Esophagus (tissue), 2 donors: ENCODE measurements around the gene PRPF31. TPM values are rescaled to one million over a fixed set of nuclear protein-coding genes. Genes with fewer than 3 reads are reported as not detected.
"Not testable (repeated sequence)": the region's sequence is repeated elsewhere in the genome, so short reads cannot be mapped to it uniquely, and the experiment has no call there.

Experiments
- H3K27ac ChIP-seq, 2 donors: one replicate each; pipeline ENCODE4 v1.5.1; 2013; ENCODE audit warnings: low read depth in 2 of 2, mild to moderate bottlenecking in 2 of 2, inconsistent platforms in 1 of 2, low read length in 1 of 2, moderate library complexity in 1 of 2
- H3K27me3 ChIP-seq, 2 donors: one replicate each; pipeline ENCODE4 v1.6.1; 2013; ENCODE audit warnings: low read length in 2 of 2, control low read depth in 1 of 2, mild to moderate bottlenecking in 1 of 2; ENCODE audit not compliant: insufficient read depth in 2 of 2, control insufficient read depth in 1 of 2
- H3K36me3 ChIP-seq, 2 donors: one replicate each; pipeline ENCODE4 v1.6.1; 2013; ENCODE audit warnings: low read length in 1 of 2; ENCODE audit not compliant: control insufficient read depth in 2 of 2, insufficient read depth in 2 of 2
- H3K4me1 ChIP-seq, 2 donors: one replicate each; pipeline ENCODE4 v1.6.1; 2013; ENCODE audit warnings: low read length in 1 of 2; ENCODE audit not compliant: control insufficient read depth in 2 of 2, insufficient read depth in 2 of 2
- H3K4me3 ChIP-seq, 2 donors: one replicate each; pipeline ENCODE4 v1.5.1; 2013; ENCODE audit warnings: low read length in 2 of 2, mild to moderate bottlenecking in 2 of 2, low read depth in 1 of 2, moderate library complexity in 1 of 2
- H3K9me3 ChIP-seq, 2 donors: one replicate each; pipeline ENCODE4 v1.6.1; 2013; ENCODE audit warnings: mild to moderate bottlenecking in 2 of 2, low read depth in 1 of 2, low read length in 1 of 2, moderate library complexity in 1 of 2; ENCODE audit not compliant: control insufficient read depth in 2 of 2, insufficient read depth in 1 of 2
- WGBS, 2 donors: extraction: QIAGEN DNeasy Blood & Tissue Kit; methylation state at CpG; one replicate each; pipeline ENCODE4 v1.1.7; 2013; 5-methylcytosine and 5-hydroxymethylcytosine counted together
- polyA plus RNA-seq, 2 donors: library from polyadenylated mRNA; stranded (reverse); fragments of 200-250 nt; gene quantifications; one replicate each; pipeline ENCODE4 v1.2.3, GENCODE V29; 2013
- donor health status: healthy with polysubstance abuse.
- donor health status: Bipolar disorder and iron deficiency.

PRPF31 gene
- polyA plus RNA-seq, 2 donors, result 38.9 to 44.3 TPM

DNA sequence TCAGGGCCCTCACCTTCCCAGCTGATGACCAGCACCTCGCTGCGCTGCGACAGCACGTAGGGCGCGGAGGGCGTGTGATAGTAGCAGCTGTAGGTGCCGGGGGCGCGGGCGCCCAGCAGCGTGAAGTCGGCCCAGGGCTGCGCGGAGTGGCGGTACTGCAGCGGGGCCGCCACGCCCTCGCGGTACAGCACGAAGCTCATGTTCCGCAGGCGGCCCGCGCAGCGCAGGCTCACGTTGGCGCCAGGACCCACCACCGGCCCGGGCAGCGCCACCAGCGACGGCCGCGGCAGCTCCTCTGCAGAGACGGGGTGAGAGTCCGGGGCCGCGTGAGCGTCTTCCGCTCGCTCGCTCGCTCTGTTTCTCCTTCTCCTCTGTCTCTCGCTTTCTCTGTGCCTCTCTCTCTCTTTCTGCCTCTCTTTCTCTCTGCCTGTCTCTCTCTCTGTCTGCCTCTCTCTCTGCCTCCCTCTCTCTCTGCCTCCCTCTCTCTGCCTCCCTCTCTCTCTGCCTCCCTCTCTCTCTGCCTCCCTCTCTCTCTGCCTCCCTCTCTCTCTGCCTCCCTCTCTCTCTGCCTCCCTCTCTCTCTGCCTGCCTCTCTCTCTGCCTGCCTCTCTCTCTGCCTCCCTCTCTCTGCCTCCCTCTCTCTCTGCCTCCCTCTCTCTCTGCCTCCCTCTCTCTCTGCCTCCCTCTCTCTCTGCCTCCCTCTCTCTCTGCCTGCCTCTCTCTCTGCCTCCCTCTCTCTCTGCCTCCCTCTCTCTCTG, 19.5 kb upstream of the PRPF31 start:
- not testable (repeated sequence) for H3K36me3 ChIP-seq, H3K4me1 ChIP-seq, H3K27me3 ChIP-seq, H3K9me3 ChIP-seq, H3K27ac ChIP-seq
- WGBS, 2 donors, result 0 to 1% methylated on average over 18 to 46 of the region's 46 CpGs
- H3K4me3 ChIP-seq, result peak overlapping the region; percentile 41 to 46

DNA sequence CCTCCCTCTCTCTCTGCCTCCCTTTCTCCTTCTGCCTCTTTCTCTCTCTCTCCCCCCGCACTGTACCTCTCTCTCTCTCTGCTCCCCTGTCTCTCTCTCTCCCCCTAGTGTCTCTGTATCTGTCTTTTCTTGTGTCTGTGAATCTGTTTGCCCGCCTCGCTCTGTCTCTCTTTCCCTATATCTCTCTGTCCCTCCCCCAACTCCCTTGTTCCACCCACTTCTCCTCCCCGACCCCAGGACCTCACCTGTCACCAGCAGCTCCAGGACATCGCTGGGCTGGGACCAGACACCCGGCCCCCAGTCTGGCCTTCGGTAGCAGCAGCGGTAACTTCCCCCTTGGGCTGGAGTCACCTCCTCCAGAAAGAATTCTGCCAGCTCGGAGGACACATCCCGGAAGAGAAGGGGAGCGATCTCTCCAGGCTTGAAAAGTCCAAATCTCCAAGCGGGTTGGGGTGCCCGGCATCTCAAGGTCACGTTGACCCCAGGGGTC, 18.9 kb upstream of the PRPF31 start:
- Histone ChIP-seq H3K9me3 (no peaks in the 10 kb centered on the region), H3K4me1 (peaks cover 0 to 6% of the 10 kb centered on the region in 2 donors), H3K36me3 (no peaks in the 10 kb centered on the region), H3K27ac (peak overlapping the region in 1 of 2 donors; percentile 47), H3K27me3 (no peaks in the 10 kb centered on the region), H3K4me3 (peak overlapping the region; percentile 35 to 41)
- WGBS, 2 donors, result 11% methylated on average over 14 of the region's 14 CpGs

DNA sequence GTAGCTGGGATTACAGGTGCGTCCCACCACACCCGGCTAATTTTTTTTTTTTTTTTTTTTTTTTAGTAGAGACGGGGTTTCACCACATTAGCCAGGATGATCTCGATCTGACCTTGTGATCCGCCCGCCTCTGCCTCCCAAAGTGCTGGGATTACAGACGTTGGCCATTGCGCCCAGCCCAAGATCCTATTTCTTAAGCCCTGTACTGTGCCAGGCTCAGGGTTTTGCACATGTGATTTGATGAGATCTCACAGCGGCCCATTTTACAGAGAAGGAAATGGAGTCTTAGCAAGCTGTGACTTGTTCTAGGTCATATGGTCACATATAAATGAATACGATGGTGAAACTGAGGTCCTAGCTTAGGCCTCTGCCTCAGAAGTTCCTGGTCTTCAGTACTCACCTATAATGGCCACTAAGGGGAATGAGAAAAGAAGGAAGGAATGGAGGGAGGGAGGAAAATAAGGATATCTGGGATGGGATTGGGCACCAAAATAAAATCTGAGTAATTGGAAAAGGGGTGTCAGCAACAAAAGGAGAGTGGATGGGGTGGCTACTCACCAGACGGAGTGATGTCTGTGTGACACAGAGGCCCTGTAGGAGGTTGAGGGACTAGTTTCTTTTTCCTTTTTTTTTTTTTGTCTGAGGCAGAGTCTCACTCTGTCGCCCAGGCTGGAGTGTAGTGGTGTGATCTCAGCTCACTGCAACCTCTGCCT, 16.2 kb upstream of the PRPF31 start:
- H3K4me1 ChIP-seq, result peaks cover 0 to 6% of the 10 kb centered on the region in 2 donors
- H3K4me3 ChIP-seq, result no peak overlapping the region
- WGBS, 2 donors, result 87 to 90% methylated on average over 11 to 12 of the region's 12 CpGs
- H3K9me3 ChIP-seq, result no peaks in the 10 kb centered on the region
- H3K27ac ChIP-seq, result no peak overlapping the region
- H3K36me3 ChIP-seq, result no peaks in the 10 kb centered on the region
- no peaks in the 10 kb centered on the region for H3K27me3 ChIP-seq

DNA sequence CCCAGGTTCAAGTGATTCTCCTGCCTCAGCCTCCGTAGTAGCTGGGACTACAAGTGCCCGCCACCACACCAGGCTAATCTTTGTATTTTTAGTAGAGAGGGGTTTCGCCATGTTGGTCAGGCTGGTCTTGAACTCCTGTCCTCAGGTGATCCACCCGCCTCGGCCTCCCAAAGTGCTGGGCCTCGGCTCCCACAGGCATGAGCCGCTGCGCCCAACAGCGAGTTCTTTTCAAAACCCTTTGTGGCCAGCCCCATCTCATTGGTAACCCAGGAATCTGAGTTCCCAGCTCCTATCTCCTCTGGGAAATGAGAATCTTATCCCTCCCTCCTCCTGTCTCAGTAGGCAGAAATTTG, 15.7 kb upstream of the PRPF31 start:
- not testable (repeated sequence) for H3K36me3 ChIP-seq, H3K27ac ChIP-seq, H3K4me1 ChIP-seq, H3K27me3 ChIP-seq, H3K9me3 ChIP-seq, H3K4me3 ChIP-seq
- 75 to 79% methylated on average over 9 of the region's 9 CpGs for WGBS, 2 donors

DNA sequence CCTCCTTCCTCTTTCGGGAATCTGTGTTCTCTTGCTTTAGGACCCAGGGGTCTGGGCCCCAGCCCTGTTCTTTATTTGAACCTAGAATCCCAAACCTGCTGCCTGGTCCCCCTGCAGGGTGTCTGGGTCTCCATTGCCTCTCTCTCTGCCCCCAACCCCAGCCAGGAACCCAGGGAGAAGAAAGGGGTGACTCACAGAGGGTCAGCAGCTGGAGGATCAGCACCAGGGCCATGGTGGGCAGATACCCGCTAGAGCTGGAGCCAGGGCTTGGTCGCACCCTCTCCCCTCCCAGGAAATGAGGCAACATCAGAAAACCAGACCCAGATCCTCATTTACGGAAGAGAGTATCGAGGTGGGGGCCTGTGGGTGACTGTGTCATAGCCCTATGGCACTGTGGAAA, 15.0 kb upstream of the PRPF31 start, which contains the start of gene OSCAR:
TSS of gene OSCAR (minus strand) at position 243 of the 400 bp plus-strand sequence. CDS start at position 232, 11 bp downstream.
- Histone ChIP-seq H3K4me1 (peaks cover 0 to 5% of the 10 kb centered on the region in 2 donors), H3K27ac (no peak within 1 kb of the TSS), H3K4me3 (no peak within 1 kb of the TSS), H3K27me3 (no peaks in the 10 kb centered on the region), H3K36me3 (peaks cover 0 to 2% of the 10 kb centered on the region in 2 donors), H3K9me3 (no peaks in the 10 kb centered on the region)
- WGBS, 2 donors, result 58 to 59% methylated on average over 5 of the region's 5 CpGs

DNA sequence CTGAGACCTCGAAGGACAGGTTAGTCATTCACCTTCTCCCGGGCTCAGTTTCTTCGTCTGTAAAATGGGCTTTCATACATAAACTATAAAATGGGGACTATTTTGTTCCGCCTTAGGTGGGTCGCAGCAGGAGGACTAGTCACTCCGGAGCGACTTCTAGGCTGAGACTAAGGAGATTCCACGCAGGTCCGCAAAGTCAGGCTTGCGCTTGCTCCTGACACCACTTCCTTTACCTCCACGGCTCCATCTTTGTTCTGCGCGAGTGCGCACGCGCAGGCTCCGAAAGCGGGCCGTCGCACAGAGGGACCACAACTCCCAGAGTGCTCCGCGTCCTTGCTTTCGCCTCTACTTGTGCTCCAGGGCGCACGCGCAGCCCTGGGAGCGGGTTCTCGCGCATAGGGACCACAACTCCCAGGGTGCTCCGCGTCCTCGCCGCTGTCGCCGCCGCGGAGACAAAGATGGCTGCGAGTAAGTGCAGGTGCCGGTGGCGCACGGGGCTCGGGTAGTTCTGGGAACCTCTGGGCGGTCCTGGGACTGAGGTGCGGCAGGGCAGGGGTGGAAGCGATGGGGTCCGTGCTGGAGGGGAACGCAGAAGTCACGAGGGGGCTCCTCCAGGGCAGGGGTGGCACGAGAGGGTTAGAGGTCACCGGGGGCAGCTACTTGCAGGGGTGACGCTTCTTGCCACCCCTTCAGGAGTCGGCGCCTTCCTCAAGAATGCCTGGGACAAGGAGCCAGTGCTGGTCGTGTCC, 13.0 kb upstream of the PRPF31 start, which contains the start of gene NDUFA3:
TSS of gene NDUFA3 (plus strand) at position 435 of the 749 bp plus-strand sequence. CDS start at position 459, 24 bp downstream.
- peak within 1 kb of the TSS in 1 of 2 donors; percentile 87 for H3K27ac ChIP-seq
- no peaks in the 10 kb centered on the region for H3K4me1 ChIP-seq
- peak within 1 kb of the TSS; percentile 91 to 94 for H3K4me3 ChIP-seq
- no peaks in the 10 kb centered on the region for H3K27me3 ChIP-seq
- H3K9me3 ChIP-seq, result no peaks in the 10 kb centered on the region
- 2 to 3% methylated on average over 53 to 54 of the region's 54 CpGs for WGBS, 2 donors
- peaks cover 4 to 16% of the 10 kb centered on the region in 2 donors for H3K36me3 ChIP-seq

DNA sequence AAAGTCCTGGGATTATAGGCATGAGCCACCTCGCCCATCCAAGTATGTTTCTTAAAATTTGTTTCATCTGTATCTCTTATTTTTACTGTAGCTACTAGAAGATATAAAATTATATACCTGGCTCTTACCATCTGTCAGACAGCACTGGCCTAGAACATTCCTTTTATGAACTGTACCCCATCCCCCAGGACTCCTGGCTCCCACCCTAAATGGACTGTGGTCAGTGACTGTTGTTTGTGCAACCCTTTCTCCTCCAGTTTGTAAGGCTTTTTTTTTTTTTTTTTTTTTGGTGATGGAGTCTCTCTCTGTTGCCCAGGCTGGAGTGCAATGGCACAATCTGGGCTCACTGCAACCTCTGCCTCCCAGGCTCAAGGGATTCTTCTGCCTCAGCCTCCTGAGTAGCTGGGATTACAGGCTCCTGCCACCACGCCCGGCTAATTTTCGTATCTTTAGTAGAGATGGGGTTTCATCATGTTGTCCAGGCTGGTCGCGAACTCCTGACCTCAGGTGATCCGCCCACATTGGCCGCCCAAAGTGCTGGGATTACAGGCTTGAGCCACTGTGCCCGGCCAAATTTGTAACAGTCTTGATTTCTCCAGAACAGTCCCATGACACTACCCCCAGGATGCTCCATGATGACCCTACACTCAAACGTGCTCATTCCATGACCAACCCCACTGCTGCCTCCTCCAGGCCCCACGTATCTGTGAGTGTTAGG, 10.4 kb upstream of the PRPF31 start:
- 80 to 85% methylated on average over 11 of the region's 11 CpGs for WGBS, 2 donors
- Histone ChIP-seq H3K27me3 (no peaks in the 10 kb centered on the region), H3K9me3 (no peaks in the 10 kb centered on the region), H3K4me1 (no peaks in the 10 kb centered on the region), H3K27ac (no peak overlapping the region), H3K4me3 (no peak overlapping the region), H3K36me3 (peaks cover 4 to 39% of the 10 kb centered on the region in 2 donors)

DNA sequence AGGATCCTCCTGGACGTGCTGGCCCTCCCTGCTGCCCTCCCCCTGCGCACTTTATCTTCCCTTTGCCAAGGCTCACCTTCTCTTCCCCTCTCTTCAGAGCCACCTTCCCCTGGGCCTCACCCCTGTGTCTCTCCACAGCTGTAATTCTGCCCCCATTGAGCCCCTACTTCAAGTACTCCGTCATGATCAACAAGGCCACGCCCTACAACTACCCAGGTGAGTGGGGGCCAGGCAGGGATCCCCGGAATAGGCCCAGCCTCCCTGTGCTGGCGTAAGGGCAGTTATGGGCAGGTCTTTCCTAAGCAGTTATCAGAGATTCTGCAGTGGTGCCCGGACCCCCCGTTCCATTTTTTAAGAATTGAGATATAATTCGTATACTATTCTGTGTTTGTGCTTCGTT, 9.8 kb upstream of the PRPF31 start:
- H3K9me3 ChIP-seq, result no peaks in the 10 kb centered on the region
- H3K27ac ChIP-seq, result no peak overlapping the region
- H3K36me3 ChIP-seq, result peaks cover 4 to 43% of the 10 kb centered on the region in 2 donors
- H3K4me1 ChIP-seq, result no peaks in the 10 kb centered on the region
- H3K27me3 ChIP-seq, result no peaks in the 10 kb centered on the region
- no peak overlapping the region for H3K4me3 ChIP-seq
- WGBS, 2 donors, result 91 to 94% methylated on average over 10 of the region's 10 CpGs

DNA sequence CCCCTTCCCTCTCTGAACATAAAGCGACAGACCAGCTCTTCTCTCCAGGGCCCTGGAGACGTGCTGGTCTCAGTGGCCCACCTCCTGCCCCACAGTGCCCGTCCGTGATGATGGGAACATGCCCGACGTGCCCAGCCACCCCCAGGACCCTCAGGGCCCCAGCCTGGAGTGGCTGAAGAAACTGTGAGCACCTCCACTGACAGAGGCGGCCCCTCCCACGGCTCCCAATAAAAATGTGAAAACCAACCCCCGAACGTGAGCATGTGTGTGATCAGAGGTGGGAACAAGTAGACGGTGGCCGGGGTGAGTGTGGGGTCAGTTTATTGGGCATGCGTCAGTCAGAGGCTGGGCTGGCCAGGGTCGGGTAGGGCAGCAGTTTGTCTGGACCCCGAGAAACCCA, 8.8 kb upstream of the PRPF31 start:
- Histone ChIP-seq H3K4me1 (no peaks in the 10 kb centered on the region), H3K27ac (no peak overlapping the region), H3K27me3 (no peaks in the 10 kb centered on the region), H3K9me3 (no peaks in the 10 kb centered on the region), H3K36me3 (peaks cover 4 to 45% of the 10 kb centered on the region in 2 donors), H3K4me3 (no peak overlapping the region)
- WGBS, 2 donors, result 84% methylated on average over 15 of the region's 15 CpGs
